Coronary artery (tissue), 2 donors: Measurements from ENCODE around the gene PRDM15.

ENCODE experiments used
- DNase-seq: peaks from one replicate; pipeline ENCODE4 v3.0.0-alpha.2; 2017; ENCODE audit warnings: low spot score
- H3K27ac ChIP-seq, 2 donors: fragments of 200-600 bp; sonication (generic); one replicate each; pipeline ENCODE4 v1.5.1; 2016 to 2019
- H3K4me3 ChIP-seq: fragments of 200-600 bp; sonication (generic); 2 replicates; pipeline ENCODE4 v1.5.1; 2016; ENCODE audit warnings: mild to moderate bottlenecking, moderate library complexity
- CTCF ChIP-seq: fragments of 200-600 bp; sonication (generic); IDR thresholded peaks from one replicate; pipeline ENCODE4 v1.5.1; 2019; ENCODE audit warnings: antibody characterized with exemption

The PRDM15 gene

GRCh38 chr21:41755258-41755933 lies 123.7 kb downstream of the PRDM15 start:
- Histone ChIP-seq H3K27ac (no peak overlapping the region), H3K4me3 (no peak overlapping the region)
- TF ChIP-seq CTCF: no peak
- DNase-seq: no peak

DNA sequence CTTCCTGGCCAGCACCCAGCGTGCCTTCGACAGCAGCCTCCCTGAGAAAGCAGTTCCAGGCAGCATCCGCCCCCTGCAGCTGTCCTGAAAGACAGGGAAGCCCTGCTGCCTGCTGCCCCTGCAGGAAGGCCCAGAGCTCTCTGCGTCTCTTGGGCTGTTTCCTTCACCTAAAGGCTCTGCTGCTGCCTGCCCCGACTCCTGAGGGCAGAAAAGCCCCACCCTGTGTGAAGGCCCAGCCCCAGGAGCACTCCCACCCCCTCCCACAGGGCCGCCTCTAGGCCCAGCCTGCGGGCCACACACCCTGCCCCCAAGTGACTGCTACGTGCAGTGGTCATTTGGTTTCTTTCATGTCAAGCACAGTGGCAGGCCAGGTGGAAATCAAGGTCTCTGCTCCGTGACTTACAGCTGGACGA lies 124.7 kb downstream of the PRDM15 start:
- no peak for DNase-seq
- Histone ChIP-seq H3K4me3 (no peak overlapping the region), H3K27ac (no peak overlapping the region)
- TF ChIP-seq CTCF: no peak

DNA sequence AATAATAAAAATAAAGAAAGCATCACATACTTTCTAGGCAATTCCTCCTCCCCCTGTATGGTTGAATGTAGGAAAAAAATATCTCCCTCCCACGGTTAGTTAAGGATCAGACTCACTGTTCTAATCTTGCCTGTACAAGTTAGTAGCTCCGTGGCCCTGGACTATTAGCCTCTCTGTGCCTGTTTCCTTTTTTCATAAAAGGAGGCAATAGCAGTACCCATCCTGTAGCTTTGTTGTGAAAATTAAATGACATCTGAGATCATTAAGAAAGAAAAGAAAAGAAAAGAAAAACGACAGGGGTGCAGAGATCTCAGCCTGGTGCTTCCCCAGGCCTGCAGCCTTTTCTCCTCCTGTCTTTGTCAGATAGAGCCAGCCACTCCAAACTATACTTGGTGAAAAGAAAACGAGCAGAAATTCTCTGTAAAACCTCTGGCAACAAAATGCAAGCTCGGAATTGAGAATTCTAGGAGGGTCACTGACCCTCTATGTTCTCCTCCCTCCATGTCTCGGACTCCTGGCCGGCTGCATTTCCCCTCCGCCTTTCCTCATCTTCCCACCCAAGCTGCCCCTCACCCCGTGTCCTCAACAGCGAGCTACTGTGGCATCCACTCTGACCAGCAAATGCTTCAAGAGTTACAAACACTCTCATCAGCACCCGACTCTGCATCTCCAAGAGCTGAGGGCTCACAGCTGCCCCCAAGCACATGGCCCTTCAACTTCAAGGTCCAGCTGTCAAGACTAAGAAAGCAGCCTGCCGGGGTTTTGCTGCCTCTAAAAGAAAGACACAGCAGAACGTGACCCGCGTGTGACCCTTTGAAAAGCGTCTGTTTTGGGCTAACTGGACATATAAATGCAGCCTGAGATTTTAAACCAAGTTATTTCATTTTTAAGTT lies 125.9 kb downstream of the PRDM15 start:
- no peak for TF ChIP-seq CTCF
- Histone ChIP-seq H3K4me3 (no peak overlapping the region), H3K27ac (no peak overlapping the region)
- DNase-seq: no peak

GRCh38 chr21:41752231-41752681 lies 126.9 kb downstream of the PRDM15 start:
- no peak for DNase-seq
- Histone ChIP-seq H3K4me3 (no peak overlapping the region), H3K27ac (no peak overlapping the region)
- TF ChIP-seq CTCF: no peak

GRCh38 chr21:41751611-41752011 lies 127.5 kb downstream of the PRDM15 start:
- DNase-seq: no peak
- no peak overlapping the region for H3K4me3 ChIP-seq
- no peak overlapping the region for H3K27ac ChIP-seq
- TF ChIP-seq CTCF: no peak

GRCh38 chr21:41750532-41751151 lies 128.5 kb downstream of the PRDM15 start:
- DNase-seq: no peak
- H3K4me3 ChIP-seq: no peak overlapping the region
- H3K27ac ChIP-seq: no peak overlapping the region
- no peak for TF ChIP-seq CTCF
